ENCODE data around the gene EXOSC10.

- TF ChIP-seq ZNF407 (CRISPR knock-in tag; IDR thresholded peaks at IDR 0.05; ENCODE audit: not compliant biosample characterization), result no peak
- TF ChIP-seq POLR2AphosphoS2 (IDR thresholded peaks at IDR 0.05; ENCODE audit: low read depth, low read length), result no peak
Observed at GRCh38 chr1:11105586-11105985, 5.9 kb upstream of the EXOSC10 start.

All from HepG2 (cell line).